ENCODE data around the gene GNB2.
"Not testable (repeated sequence)": the region's sequence is repeated elsewhere in the genome, so short reads cannot be mapped to it uniquely, and the experiment has no call there.

Gene GNB2

GRCh38 chr7:100711369-100711768 lies 37.8 kb downstream of the GNB2 start:
- no peak overlapping the region for H3K4me3 ChIP-seq (ENCODE audit: low read length)
- no peak overlapping the region for H3K9ac ChIP-seq (ENCODE audit: low read depth, low read length)
- H3K4me1 ChIP-seq (ENCODE audit: control insufficient read depth, insufficient read depth, low read length), result peaks cover 10% of the 10 kb centered on the region
- H3K27me3 ChIP-seq (ENCODE audit: control insufficient read depth, insufficient read depth, low read length), result no peaks in the 10 kb centered on the region
- peaks cover 6% of the 10 kb centered on the region for H3K36me3 ChIP-seq (ENCODE audit: insufficient read depth, low read length)
- H3K9me3 ChIP-seq (replicated peaks; ENCODE audit: low read length), result no peaks in the 10 kb centered on the region
- H3K4me2 ChIP-seq (ENCODE audit: low read length), result no peak overlapping the region

GRCh38 chr7:100714725-100715124 lies 41.2 kb downstream of the GNB2 start:
- peaks cover 5% of the 10 kb centered on the region for H3K27me3 ChIP-seq (ENCODE audit: control insufficient read depth, insufficient read depth, low read length)

GRCh38 chr7:100717073-100717472 lies 43.5 kb downstream of the GNB2 start:
- H3K4me2 ChIP-seq (ENCODE audit: low read length); H3K9ac ChIP-seq (ENCODE audit: low read depth, low read length); H3K4me1 ChIP-seq (ENCODE audit: control insufficient read depth, insufficient read depth, low read length); H3K4me3 ChIP-seq (ENCODE audit: low read length); H3K36me3 ChIP-seq (ENCODE audit: insufficient read depth, low read length); H3K9me3 ChIP-seq (replicated peaks; ENCODE audit: low read length): not testable (repeated sequence)
- H3K27me3 ChIP-seq (ENCODE audit: control insufficient read depth, insufficient read depth, low read length), result peaks cover 27% of the 10 kb centered on the region

More at GRCh38 chr7:100714725-100715124, 41.2 kb downstream of the GNB2 start:
- no peaks in the 10 kb centered on the region for H3K36me3 ChIP-seq (ENCODE audit: insufficient read depth, low read length)
- H3K9me3 ChIP-seq (replicated peaks; ENCODE audit: low read length), result no peaks in the 10 kb centered on the region
- H3K9ac ChIP-seq (ENCODE audit: low read depth, low read length), result no peak overlapping the region
- no peaks in the 10 kb centered on the region for H3K4me1 ChIP-seq (ENCODE audit: control insufficient read depth, insufficient read depth, low read length)
- no peak overlapping the region for H3K4me2 ChIP-seq (ENCODE audit: low read length)
- H3K4me3 ChIP-seq (ENCODE audit: low read length), result no peak overlapping the region

- Histone ChIP-seq H3K4me1 (ENCODE audit: control insufficient read depth, insufficient read depth, low read length) (no peaks in the 10 kb centered on the region), H3K36me3 (ENCODE audit: insufficient read depth, low read length) (no peaks in the 10 kb centered on the region), H3K4me2 (ENCODE audit: low read length) (peak overlapping the region; percentile 50), H3K27me3 (ENCODE audit: control insufficient read depth, insufficient read depth, low read length) (peaks cover 47% of the 10 kb centered on the region), H3K9me3 (replicated peaks; ENCODE audit: low read length) (no peaks in the 10 kb centered on the region), H3K9ac (ENCODE audit: low read depth, low read length) (no peak overlapping the region), H3K4me3 (ENCODE audit: low read length) (no peak overlapping the region)
Observed at GRCh38 chr7:100719523-100720278, 46.2 kb downstream of the GNB2 start.

GRCh38 chr7:100720279-100720670 lies 46.7 kb downstream of the GNB2 start, which contains the start of gene EPO:
EPO (plus strand) TSS chr7:100720468; CDS start chr7:100720981, 513 bp downstream.
- Histone ChIP-seq H3K9me3 (replicated peaks; ENCODE audit: low read length) (no peaks in the 10 kb centered on the region), H3K9ac (ENCODE audit: low read depth, low read length) (no peak within 1 kb of the TSS), H3K36me3 (ENCODE audit: insufficient read depth, low read length) (no peaks in the 10 kb centered on the region), H3K27me3 (ENCODE audit: control insufficient read depth, insufficient read depth, low read length) (peaks cover 47% of the 10 kb centered on the region), H3K4me1 (ENCODE audit: control insufficient read depth, insufficient read depth, low read length) (peaks cover 3% of the 10 kb centered on the region), H3K4me2 (ENCODE audit: low read length) (peak within 1 kb of the TSS; percentile 50), H3K4me3 (ENCODE audit: low read length) (no peak within 1 kb of the TSS)

GRCh38 chr7:100720671-100721504 lies 47.3 kb downstream of the GNB2 start:
- Histone ChIP-seq H3K4me3 (ENCODE audit: low read length) (no peak overlapping the region), H3K9me3 (replicated peaks; ENCODE audit: low read length) (no peaks in the 10 kb centered on the region), H3K4me1 (ENCODE audit: control insufficient read depth, insufficient read depth, low read length) (peaks cover 7% of the 10 kb centered on the region), H3K9ac (ENCODE audit: low read depth, low read length) (no peak overlapping the region), H3K4me2 (ENCODE audit: low read length) (no peak overlapping the region), H3K27me3 (ENCODE audit: control insufficient read depth, insufficient read depth, low read length) (peaks cover 47% of the 10 kb centered on the region), H3K36me3 (ENCODE audit: insufficient read depth, low read length) (no peaks in the 10 kb centered on the region)

- H3K4me1 ChIP-seq (ENCODE audit: control insufficient read depth, insufficient read depth, low read length), result peaks cover 13% of the 10 kb centered on the region
- peaks cover 47% of the 10 kb centered on the region for H3K27me3 ChIP-seq (ENCODE audit: control insufficient read depth, insufficient read depth, low read length)
- H3K4me3 ChIP-seq (ENCODE audit: low read length), result no peak overlapping the region
- H3K9ac ChIP-seq (ENCODE audit: low read depth, low read length), result no peak overlapping the region
- H3K36me3 ChIP-seq (ENCODE audit: insufficient read depth, low read length), result no peaks in the 10 kb centered on the region
- no peak overlapping the region for H3K4me2 ChIP-seq (ENCODE audit: low read length)
- no peaks in the 10 kb centered on the region for H3K9me3 ChIP-seq (replicated peaks; ENCODE audit: low read length)
Observed at GRCh38 chr7:100721505-100721812, 47.9 kb downstream of the GNB2 start.

GRCh38 chr7:100722480-100723212 lies 49.1 kb downstream of the GNB2 start:
- Histone ChIP-seq H3K4me3 (ENCODE audit: low read length) (no peak overlapping the region), H3K9ac (ENCODE audit: low read depth, low read length) (no peak overlapping the region), H3K27me3 (ENCODE audit: control insufficient read depth, insufficient read depth, low read length) (peaks cover 47% of the 10 kb centered on the region)

GRCh38 chr7:100723732-100724275 lies 50.3 kb downstream of the GNB2 start:
- H3K27me3 ChIP-seq (ENCODE audit: control insufficient read depth, insufficient read depth, low read length), result peaks cover 53% of the 10 kb centered on the region
- no peak overlapping the region for H3K9ac ChIP-seq (ENCODE audit: low read depth, low read length)
- no peak overlapping the region for H3K4me2 ChIP-seq (ENCODE audit: low read length)
- no peaks in the 10 kb centered on the region for H3K9me3 ChIP-seq (replicated peaks; ENCODE audit: low read length)
- no peak overlapping the region for H3K4me3 ChIP-seq (ENCODE audit: low read length)
- H3K4me1 ChIP-seq (ENCODE audit: control insufficient read depth, insufficient read depth, low read length), result peaks cover 24% of the 10 kb centered on the region
- H3K36me3 ChIP-seq (ENCODE audit: insufficient read depth, low read length), result no peaks in the 10 kb centered on the region

More at GRCh38 chr7:100722480-100723212, 49.1 kb downstream of the GNB2 start:
- no peaks in the 10 kb centered on the region for H3K9me3 ChIP-seq (replicated peaks; ENCODE audit: low read length)
- no peaks in the 10 kb centered on the region for H3K36me3 ChIP-seq (ENCODE audit: insufficient read depth, low read length)
- H3K4me1 ChIP-seq (ENCODE audit: control insufficient read depth, insufficient read depth, low read length), result peaks cover 24% of the 10 kb centered on the region
- no peak overlapping the region for H3K4me2 ChIP-seq (ENCODE audit: low read length)

- Histone ChIP-seq H3K27me3 (ENCODE audit: control insufficient read depth, insufficient read depth, low read length) (peaks cover 51% of the 10 kb centered on the region), H3K4me1 (ENCODE audit: control insufficient read depth, insufficient read depth, low read length) (peaks cover 24% of the 10 kb centered on the region)
- H3K36me3 ChIP-seq (ENCODE audit: insufficient read depth, low read length); H3K9me3 ChIP-seq (replicated peaks; ENCODE audit: low read length); H3K4me3 ChIP-seq (ENCODE audit: low read length); H3K4me2 ChIP-seq (ENCODE audit: low read length); H3K9ac ChIP-seq (ENCODE audit: low read depth, low read length): not testable (repeated sequence)
Observed at GRCh38 chr7:100724364-100724763, 50.8 kb downstream of the GNB2 start.

Measured in skeletal muscle satellite cell (primary cell).